NCI-H2227 treated with DMSO at 0.1 percent for 48 hours (cell line): ENCODE measurements around the gene FRMPD2.
"Not testable (repeated sequence)": the region's sequence is repeated elsewhere in the genome, so short reads cannot be mapped to it uniquely, and the experiment has no call there.

ENCODE experiments used
- DNase-seq: peaks from one replicate; lab custom pipeline; 2025; lab: John Stamatoyannopoulos, UW

The FRMPD2 gene

DNA sequence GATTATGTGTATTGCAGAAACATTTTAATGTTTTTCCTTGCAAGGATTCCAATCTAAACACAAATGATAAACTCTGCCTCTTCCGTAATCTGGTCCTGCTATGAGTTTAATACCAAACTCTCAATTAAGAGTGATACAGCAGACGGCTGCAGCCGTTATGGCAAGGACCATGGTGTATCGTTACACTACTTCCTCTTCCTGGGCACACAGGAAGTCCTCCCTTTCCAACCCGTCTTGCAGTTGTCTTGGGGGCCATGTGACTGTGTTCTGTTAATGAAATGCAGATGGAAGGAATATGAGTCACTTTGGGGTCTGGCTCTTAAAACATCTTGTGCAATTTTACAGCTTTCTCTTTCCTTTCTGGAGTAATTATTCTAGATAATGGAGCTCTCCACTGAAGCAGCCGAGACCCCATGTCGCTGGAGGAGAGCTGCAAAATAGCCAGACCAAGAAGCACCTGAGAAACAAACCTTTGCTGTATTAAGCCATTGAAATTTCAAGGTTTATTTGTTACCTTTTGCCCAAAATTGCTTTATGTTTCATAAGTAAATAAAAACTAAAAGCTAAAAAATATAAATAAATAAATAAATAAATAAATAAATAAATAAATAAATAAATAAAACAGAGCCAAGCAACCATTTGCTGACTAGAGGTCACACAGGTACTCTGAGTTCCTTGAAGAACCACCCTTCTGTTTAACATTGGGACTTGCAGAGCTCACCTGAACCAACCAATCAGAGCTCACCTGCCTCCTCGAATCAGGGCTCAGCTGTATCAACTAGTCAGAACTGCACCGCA, 74.7 kb downstream of the FRMPD2 start:
- no peak for DNase-seq

DNA sequence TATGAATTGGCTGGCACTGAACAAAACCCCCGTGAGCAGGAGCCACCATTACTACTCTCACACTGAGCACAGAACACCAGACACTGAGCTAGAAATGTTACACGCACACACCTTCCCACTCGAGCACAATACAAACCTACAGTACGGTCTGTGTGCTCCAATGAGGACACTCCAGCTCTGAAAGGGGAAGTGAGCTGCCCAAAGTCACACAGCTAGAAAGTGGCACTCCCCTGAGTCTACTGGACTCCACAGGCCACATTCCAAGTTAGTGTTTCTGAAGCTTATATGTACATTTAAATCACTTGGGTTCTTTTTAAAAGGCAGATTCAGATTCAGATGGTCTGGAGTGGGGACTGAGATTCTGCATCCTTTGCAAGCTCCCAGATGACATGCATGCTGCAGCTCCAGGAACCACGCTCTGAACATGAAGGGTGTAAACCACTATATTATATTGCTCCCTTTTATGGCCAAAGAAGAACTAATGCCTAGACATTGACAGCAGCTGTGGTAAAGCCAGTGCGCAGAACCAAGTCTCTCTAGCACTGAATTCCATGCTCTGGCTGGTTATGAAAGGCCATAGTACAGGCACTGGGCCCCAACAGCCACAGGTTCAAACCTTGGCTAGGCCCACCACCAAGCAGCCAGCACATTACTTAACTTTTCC, 77.1 kb downstream of the FRMPD2 start:
- DNase-seq, result no peak

DNA sequence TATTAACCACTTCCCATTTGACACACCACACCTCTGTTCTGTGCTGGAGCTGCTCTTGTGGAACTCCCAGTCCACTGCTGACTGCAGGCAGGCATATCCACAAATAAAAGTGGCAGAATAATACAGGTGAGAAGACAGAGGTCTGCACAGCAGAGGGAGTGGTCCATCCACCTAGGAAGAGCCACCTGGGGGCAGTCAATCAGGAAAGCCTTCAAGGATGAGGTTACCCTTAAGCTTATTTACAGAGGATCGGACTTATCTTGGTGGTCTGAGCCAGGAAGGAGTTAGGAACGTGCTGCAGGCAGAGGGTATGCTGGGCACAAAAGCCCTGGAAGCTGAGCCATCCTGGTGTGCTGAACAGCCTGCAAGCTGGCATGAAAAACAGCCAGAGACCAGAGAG, 78.7 kb downstream of the FRMPD2 start:
- no peak for DNase-seq

DNA sequence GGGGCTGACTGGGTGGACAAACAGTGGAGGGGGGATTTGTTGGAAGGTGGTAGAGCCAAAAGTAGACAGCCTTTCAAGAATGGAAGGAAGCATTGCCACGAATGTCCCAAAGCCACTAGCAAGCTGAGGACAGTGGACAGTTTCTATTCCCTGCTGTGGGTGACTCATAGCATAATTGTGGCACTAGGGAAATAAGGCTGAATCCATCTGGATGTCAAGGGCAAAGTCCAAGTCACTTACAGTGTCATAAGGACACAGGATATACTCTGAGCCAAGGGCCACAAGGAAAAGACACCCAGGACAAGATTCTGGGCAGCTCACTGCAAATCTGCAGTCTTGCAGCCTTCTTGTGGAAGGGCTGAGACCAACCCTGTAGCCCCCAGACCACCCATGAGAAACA, 79.7 kb downstream of the FRMPD2 start:
- no peak for DNase-seq

- DNase-seq, result no peak
Observed at GRCh38 chr10:48193556-48193955, 80.9 kb downstream of the FRMPD2 start.

- no peak for DNase-seq
Observed at GRCh38 chr10:48192881-48193450, 81.5 kb downstream of the FRMPD2 start.

GRCh38 chr10:48187713-48188485, 86.6 kb downstream of the FRMPD2 start:
- no peak for DNase-seq

GRCh38 chr10:48187126-48187525, 87.4 kb downstream of the FRMPD2 start:
- DNase-seq, result no peak

GRCh38 chr10:48186264-48186804, 88.2 kb downstream of the FRMPD2 start:
- DNase-seq, result not testable (repeated sequence)

DNA sequence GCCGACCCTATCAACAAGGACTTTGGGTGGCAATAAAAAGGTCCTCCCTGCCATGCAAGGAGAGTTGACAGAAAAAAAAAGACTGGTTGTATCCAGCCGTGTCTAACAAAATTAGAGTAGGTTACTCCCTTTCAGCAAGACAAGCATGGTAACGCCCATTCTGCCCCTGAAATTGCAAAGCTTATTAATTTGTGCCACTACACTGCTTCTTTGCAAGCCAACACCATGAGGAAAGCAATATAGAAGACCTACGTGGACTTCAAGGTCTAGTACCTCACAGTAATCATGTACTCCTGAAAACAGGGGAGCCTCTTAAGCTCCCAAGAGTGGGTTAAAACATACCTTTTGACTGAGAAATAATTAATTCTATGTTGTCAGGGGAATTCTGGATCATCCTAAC, 90.3 kb downstream of the FRMPD2 start:
- peak; percentile 12 for DNase-seq

GRCh38 chr10:48172715-48173114, 101.8 kb downstream of the FRMPD2 start:
- peak; percentile 25 for DNase-seq

DNA sequence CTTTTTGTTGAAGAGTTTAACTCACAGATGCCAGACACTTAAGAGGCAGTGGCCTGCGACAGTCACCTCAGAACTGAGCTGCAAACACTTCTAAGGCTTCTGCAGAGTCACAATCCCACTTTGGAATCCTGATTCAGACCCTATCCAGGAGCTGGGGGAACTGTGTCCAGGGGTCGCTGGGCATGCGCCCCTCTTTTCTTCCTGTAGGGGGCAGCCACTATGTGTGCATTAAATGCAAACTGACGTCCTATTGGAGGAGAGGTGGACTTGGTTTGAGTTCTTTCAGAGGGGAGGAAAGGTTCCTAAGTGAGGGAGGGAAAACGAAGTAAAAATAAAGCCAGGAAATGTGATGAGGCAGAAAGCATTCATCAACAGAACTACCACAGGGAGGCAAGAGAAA, 113.8 kb downstream of the FRMPD2 start:
- DNase-seq, result not testable (repeated sequence)

GRCh38 chr10:48160163-48160562, 114.3 kb downstream of the FRMPD2 start:
- DNase-seq, result not testable (repeated sequence)

DNA sequence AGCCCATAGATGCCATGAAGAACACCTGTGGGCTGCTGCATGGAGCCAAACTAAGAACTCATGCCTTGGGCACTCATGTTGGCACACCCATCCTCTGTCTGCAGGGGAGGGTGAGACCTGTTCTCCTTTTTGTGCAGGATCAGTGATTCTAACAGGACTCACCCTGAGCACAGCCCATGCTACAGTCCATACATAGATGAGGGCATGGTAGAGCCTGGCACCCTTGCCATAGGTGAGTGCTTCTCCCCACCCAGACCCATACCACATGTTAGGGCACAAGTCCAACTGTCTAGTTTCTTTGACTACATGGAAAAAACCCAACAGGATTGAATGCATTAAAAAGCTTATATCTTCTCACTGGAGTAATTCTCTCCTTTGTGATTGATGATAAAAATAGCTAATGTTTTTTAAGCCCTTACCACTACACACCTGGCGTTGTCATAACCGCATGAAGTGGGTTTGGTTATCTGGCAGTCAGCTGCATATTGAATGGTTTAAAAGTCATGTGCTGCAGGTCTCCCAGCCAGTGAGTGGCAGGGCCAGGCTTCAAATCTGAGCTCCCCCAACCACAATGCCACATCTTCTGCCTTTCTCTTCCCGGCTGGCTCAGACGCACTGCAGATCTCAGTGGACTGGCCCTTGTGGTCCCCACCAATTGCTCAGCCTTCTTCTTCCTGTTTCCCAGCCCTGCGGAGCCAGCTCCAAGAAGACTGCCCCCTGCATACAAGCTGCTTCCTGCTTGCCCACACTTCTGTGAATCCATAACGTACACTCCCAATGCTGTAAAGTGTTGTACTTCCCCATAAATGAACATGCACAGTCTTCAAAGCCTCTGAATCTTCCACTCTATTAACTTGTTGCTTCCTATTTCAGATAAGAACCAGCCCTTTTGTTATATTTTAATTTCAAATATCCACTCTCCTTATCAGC, 120.0 kb downstream of the FRMPD2 start:
- DNase-seq, result not testable (repeated sequence)

DNA sequence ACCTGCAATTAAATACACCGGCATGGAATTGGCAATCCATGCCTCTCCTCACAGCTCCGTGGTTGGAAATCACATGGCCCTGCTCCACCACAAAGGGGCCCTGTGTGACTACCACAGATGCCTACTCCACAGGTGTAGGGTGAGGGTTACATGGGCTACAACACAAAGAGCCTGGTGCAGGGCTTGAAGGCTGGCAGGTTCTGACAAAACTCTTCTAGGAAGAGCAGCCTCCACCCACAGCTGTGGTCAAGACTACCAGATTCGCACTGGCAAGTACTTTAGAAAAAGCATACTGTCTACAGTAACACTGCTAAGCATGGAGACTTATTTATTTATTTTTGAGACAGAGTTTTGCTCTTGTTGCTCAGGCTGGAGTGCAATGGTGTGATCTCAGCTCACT, 126.9 kb downstream of the FRMPD2 start:
- not testable (repeated sequence) for DNase-seq

GRCh38 chr10:48143721-48144642, 130.5 kb downstream of the FRMPD2 start:
- not testable (repeated sequence) for DNase-seq

GRCh38 chr10:48140949-48141348, 133.5 kb downstream of the FRMPD2 start:
- not testable (repeated sequence) for DNase-seq

GRCh38 chr10:48139953-48140850, 134.3 kb downstream of the FRMPD2 start:
- not testable (repeated sequence) for DNase-seq

GRCh38 chr10:48128954-48129353, 145.5 kb downstream of the FRMPD2 start:
- DNase-seq, result not testable (repeated sequence)
